ENCODE results near the gene MPL. TPM values are rescaled to one million over a fixed set of nuclear protein-coding genes. Genes with fewer than 3 reads are reported as not detected.

The MPL gene
- total RNA-seq, 2 experiments from 2014 or later: not detected

- DNase-seq (no peak), ATAC-seq (no peak)
- Mint-ChIP-seq H3K9me3 (ENCODE audit: low read depth) (no peaks in the 10 kb centered on the region), H3K4me3 (no peak overlapping the region), H3K27ac (no peak overlapping the region), H3K27me3 (no peaks in the 10 kb centered on the region), H3K36me3 (ENCODE audit: low read depth) (peaks cover 18% of the 10 kb centered on the region), H3K4me1 (peaks cover 21% of the 10 kb centered on the region)
- ChIA-PET POLR2A (interaction anchor here (0.6 kb wide), 1 partner anchor 179 kb away, joined by 4 read pairs; no protein-coding TSS in a partner anchor), CTCF (no interaction called here)
- intact Hi-C loops (cut with DNase I, micrococcal nuclease): no loop called here
Observed at GRCh38 chr1:43370564-43370963, 32.9 kb downstream of the MPL start.

- ChIA-PET CTCF (interaction anchor here (0.6 to 1.4 kb wide), 2 partner anchors 17 to 26 kb away, joined by 3 to 5 read pairs; no protein-coding TSS in a partner anchor), POLR2A (interaction anchor here (0.6 to 0.7 kb wide), 2 partner anchors 17 to 1270 kb away, joined by 3 to 6 read pairs; partner anchors contain the start of gene MED8)
- Mint-ChIP-seq H3K4me1 (peaks cover 13% of the 10 kb centered on the region), H3K36me3 (ENCODE audit: low read depth) (peaks cover 9% of the 10 kb centered on the region), H3K9me3 (ENCODE audit: low read depth) (no peaks in the 10 kb centered on the region), H3K4me3 (no peak overlapping the region), H3K27ac (no peak overlapping the region), H3K27me3 (no peaks in the 10 kb centered on the region)
- no peak for DNase-seq
- no peak for ATAC-seq
- intact Hi-C loops (cut with DNase I, micrococcal nuclease): no loop called here
Observed at GRCh38 chr1:43372172-43372571, 34.6 kb downstream of the MPL start.

- Mint-ChIP-seq H3K4me3 (no peak overlapping the region), H3K27ac (no peak overlapping the region), H3K27me3 (no peaks in the 10 kb centered on the region), H3K4me1 (peaks cover 12% of the 10 kb centered on the region), H3K9me3 (ENCODE audit: low read depth) (no peaks in the 10 kb centered on the region), H3K36me3 (ENCODE audit: low read depth) (peaks cover 9% of the 10 kb centered on the region)
- DNase-seq (no peak), ATAC-seq (no peak)
- intact Hi-C loops (cut with DNase I, micrococcal nuclease): no loop called here
- ChIA-PET POLR2A (no interaction called here), CTCF (interaction anchor here (1.4 kb wide), 1 partner anchor 27 kb away, joined by 5 read pairs; no protein-coding TSS in a partner anchor)
Observed at GRCh38 chr1:43373066-43373940, 35.7 kb downstream of the MPL start.

GRCh38 chr1:43376723-43377235, 39.2 kb downstream of the MPL start:
- Mint-ChIP-seq H3K36me3 (ENCODE audit: low read depth) (peaks cover 22% of the 10 kb centered on the region), H3K27ac (no peak overlapping the region), H3K4me3 (no peak overlapping the region), H3K9me3 (ENCODE audit: low read depth) (no peaks in the 10 kb centered on the region), H3K4me1 (peaks cover 5% of the 10 kb centered on the region), H3K27me3 (no peaks in the 10 kb centered on the region)
- intact Hi-C loops (cut with DNase I, micrococcal nuclease): no loop called here
- no peak for ATAC-seq
- ChIA-PET POLR2A (interaction anchor here (0.5 kb wide), 1 partner anchor 617 kb away, joined by 3 read pairs; no protein-coding TSS in a partner anchor), CTCF (interaction anchor here (1.2 to 1.9 kb wide), 2 partner anchors 13 to 20 kb away, joined by 3 to 7 read pairs; partner anchors contain the start of genes MED8 and SZT2)
- no peak for DNase-seq

- H3K36me3 Mint-ChIP-seq (ENCODE audit: low read depth): peaks cover 30% of the 10 kb centered on the region
- intact Hi-C loops (cut with DNase I, micrococcal nuclease): no loop called here
- CTCF ChIA-PET: interaction anchor here (0.6 to 1.2 kb wide), 2 partner anchors 19 to 1930 kb away, joined by 3 read pairs; no protein-coding TSS in a partner anchor
- POLR2A ChIA-PET: no interaction called here
- no peak overlapping the region for H3K27ac Mint-ChIP-seq
- DNase-seq (no peak), ATAC-seq (no peak)
- H3K4me3 Mint-ChIP-seq: no peak overlapping the region
- H3K4me1 Mint-ChIP-seq: peaks cover 7% of the 10 kb centered on the region
- no peaks in the 10 kb centered on the region for H3K9me3 Mint-ChIP-seq (ENCODE audit: low read depth)
- H3K27me3 Mint-ChIP-seq: no peaks in the 10 kb centered on the region
Observed at GRCh38 chr1:43377831-43378230, 40.2 kb downstream of the MPL start.

GRCh38 chr1:43379476-43379875, 41.9 kb downstream of the MPL start:
- intact Hi-C loops (cut with DNase I, micrococcal nuclease): no loop called here
- no peaks in the 10 kb centered on the region for H3K27me3 Mint-ChIP-seq
- peaks cover 41% of the 10 kb centered on the region for H3K36me3 Mint-ChIP-seq (ENCODE audit: low read depth)
- ChIA-PET CTCF (no interaction called here), POLR2A (no interaction called here)
- ATAC-seq: no peak
- H3K4me3 Mint-ChIP-seq: no peak overlapping the region
- no peak overlapping the region for H3K27ac Mint-ChIP-seq
- no peaks in the 10 kb centered on the region for H3K9me3 Mint-ChIP-seq (ENCODE audit: low read depth)
- H3K4me1 Mint-ChIP-seq: peaks cover 7% of the 10 kb centered on the region
- no peak for DNase-seq

- CTCF ChIA-PET: no interaction called here
- no peak for ATAC-seq
- no peaks in the 10 kb centered on the region for H3K27me3 Mint-ChIP-seq
Observed at GRCh38 chr1:43381612-43382011, 44.0 kb downstream of the MPL start.

GRCh38 chr1:43382027-43382779, 44.6 kb downstream of the MPL start:
- intact Hi-C loops (cut with DNase I, micrococcal nuclease): loop anchor here in 1 of 2 experiments (10.0 kb wide), 1 partner anchor 927 kb away; the partner anchor contains the start of genes PPCS and ZMYND12
- ATAC-seq: no peak
- CTCF ChIA-PET: no interaction called here
- Mint-ChIP-seq H3K9me3 (ENCODE audit: low read depth) (no peaks in the 10 kb centered on the region), H3K4me1 (peaks cover 7% of the 10 kb centered on the region), H3K27me3 (no peaks in the 10 kb centered on the region), H3K36me3 (ENCODE audit: low read depth) (peaks cover 54% of the 10 kb centered on the region), H3K27ac (no peak overlapping the region), H3K4me3 (no peak overlapping the region)
- POLR2A ChIA-PET: interaction anchor here (0.7 kb wide), 1 partner anchor 689 kb away, joined by 4 read pairs; no protein-coding TSS in a partner anchor
- no peak for DNase-seq

More at GRCh38 chr1:43381612-43382011, 44.0 kb downstream of the MPL start:
- no peak overlapping the region for H3K4me3 Mint-ChIP-seq
- intact Hi-C loops (cut with DNase I, micrococcal nuclease): loop anchor here in 1 of 2 experiments (10.0 kb wide), 1 partner anchor 927 kb away; the partner anchor contains the start of genes PPCS and ZMYND12
- peaks cover 7% of the 10 kb centered on the region for H3K4me1 Mint-ChIP-seq
- no peak overlapping the region for H3K27ac Mint-ChIP-seq
- POLR2A ChIA-PET: interaction anchor here (0.7 kb wide), 1 partner anchor 690 kb away, joined by 4 read pairs; no protein-coding TSS in a partner anchor
- H3K36me3 Mint-ChIP-seq (ENCODE audit: low read depth): peaks cover 49% of the 10 kb centered on the region
- no peaks in the 10 kb centered on the region for H3K9me3 Mint-ChIP-seq (ENCODE audit: low read depth)
- DNase-seq: no peak

GRCh38 chr1:43383449-43383848, 45.8 kb downstream of the MPL start:
- ATAC-seq: no peak
- Mint-ChIP-seq H3K36me3 (ENCODE audit: low read depth) (peaks cover 56% of the 10 kb centered on the region), H3K27ac (no peak overlapping the region), H3K9me3 (ENCODE audit: low read depth) (no peaks in the 10 kb centered on the region), H3K4me3 (no peak overlapping the region), H3K4me1 (peaks cover 17% of the 10 kb centered on the region), H3K27me3 (no peaks in the 10 kb centered on the region)
- intact Hi-C loops (cut with DNase I, micrococcal nuclease): loop anchor here in 1 of 2 experiments (10.0 kb wide), 1 partner anchor 929 kb away; the partner anchor contains the start of genes PPCS and ZMYND12
- POLR2A ChIA-PET: interaction anchor here (0.6 kb wide), 1 partner anchor 373 kb away, joined by 3 read pairs; no protein-coding TSS in a partner anchor
- DNase-seq: no peak
- CTCF ChIA-PET: interaction anchor here (1.2 kb wide), 1 partner anchor 17 kb away, joined by 3 read pairs; no protein-coding TSS in a partner anchor

- peaks cover 43% of the 10 kb centered on the region for H3K36me3 Mint-ChIP-seq (ENCODE audit: low read depth)
- POLR2A ChIA-PET: no interaction called here
Observed at GRCh38 chr1:43386676-43387075, 49.1 kb downstream of the MPL start.

More at GRCh38 chr1:43386676-43387075, 49.1 kb downstream of the MPL start:
- CTCF ChIA-PET: interaction anchor here (1.4 kb wide), 1 partner anchor 28 kb away, joined by 4 read pairs; no protein-coding TSS in a partner anchor
- intact Hi-C loops (cut with DNase I, micrococcal nuclease): loop anchor here in 1 of 2 experiments (5.0 to 10.0 kb wide), 4 partner anchors 321 to 932 kb away; partner anchors contain the start of genes ATP6V0B, DPH2, PPCS and SLC2A1
- H3K27ac Mint-ChIP-seq: no peak overlapping the region
- no peak overlapping the region for H3K4me3 Mint-ChIP-seq
- ATAC-seq (no peak), DNase-seq (no peak)
- no peaks in the 10 kb centered on the region for H3K9me3 Mint-ChIP-seq (ENCODE audit: low read depth)
- H3K4me1 Mint-ChIP-seq: peaks cover 36% of the 10 kb centered on the region
- H3K27me3 Mint-ChIP-seq: no peaks in the 10 kb centered on the region
